Fibroblast of lung (primary cell): Measurements from ENCODE around the gene SLC16A7.

Experiments
- EZH2 ChIP-seq: IDR thresholded peaks from 2 replicates; pipeline ENCODE4 v1.5.1; 2012; ENCODE audit warnings: low read length, control low read depth, mild to moderate bottlenecking; ENCODE audit errors: missing control alignments
- TF ChIP-seq, protein P1 (sequence below), 2 donors: IDR thresholded peaks in 1 of 2; conservative IDR thresholded peaks in 1 of 2; 1 replicate in 1 of 2; 2 replicates in 1 of 2; pipeline ENCODE4 v1.5.1; 2011 to 2012; ENCODE audit warnings: low read length in 2 of 2, control low read depth in 1 of 2, inconsistent platforms in 1 of 2, low read depth in 1 of 2, mild to moderate bottlenecking in 1 of 2

DNA sequence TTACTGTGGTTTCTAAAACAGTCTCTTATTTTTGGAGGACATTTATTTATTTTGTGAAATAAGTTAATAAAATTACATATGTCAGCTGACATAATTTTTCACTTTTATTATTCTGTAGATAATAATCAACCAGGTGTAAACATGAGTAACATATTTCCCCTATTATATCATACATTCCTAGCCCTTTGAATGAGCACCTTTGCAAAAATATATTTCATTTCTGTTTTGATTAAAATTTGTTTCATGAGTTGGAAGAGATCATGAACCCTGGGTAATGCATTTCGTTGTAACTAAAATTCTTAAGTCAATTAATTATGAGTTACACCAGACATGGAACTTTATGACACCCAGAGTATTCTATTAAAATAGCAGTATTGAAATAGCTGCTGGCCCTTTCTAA, 56.3 kb downstream of the SLC16A7 start:
- TF ChIP-seq, protein P1, sequence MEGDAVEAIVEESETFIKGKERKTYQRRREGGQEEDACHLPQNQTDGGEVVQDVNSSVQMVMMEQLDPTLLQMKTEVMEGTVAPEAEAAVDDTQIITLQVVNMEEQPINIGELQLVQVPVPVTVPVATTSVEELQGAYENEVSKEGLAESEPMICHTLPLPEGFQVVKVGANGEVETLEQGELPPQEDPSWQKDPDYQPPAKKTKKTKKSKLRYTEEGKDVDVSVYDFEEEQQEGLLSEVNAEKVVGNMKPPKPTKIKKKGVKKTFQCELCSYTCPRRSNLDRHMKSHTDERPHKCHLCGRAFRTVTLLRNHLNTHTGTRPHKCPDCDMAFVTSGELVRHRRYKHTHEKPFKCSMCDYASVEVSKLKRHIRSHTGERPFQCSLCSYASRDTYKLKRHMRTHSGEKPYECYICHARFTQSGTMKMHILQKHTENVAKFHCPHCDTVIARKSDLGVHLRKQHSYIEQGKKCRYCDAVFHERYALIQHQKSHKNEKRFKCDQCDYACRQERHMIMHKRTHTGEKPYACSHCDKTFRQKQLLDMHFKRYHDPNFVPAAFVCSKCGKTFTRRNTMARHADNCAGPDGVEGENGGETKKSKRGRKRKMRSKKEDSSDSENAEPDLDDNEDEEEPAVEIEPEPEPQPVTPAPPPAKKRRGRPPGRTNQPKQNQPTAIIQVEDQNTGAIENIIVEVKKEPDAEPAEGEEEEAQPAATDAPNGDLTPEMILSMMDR (conservative IDR thresholded peaks at IDR 0.05 in 1 of 2, IDR thresholded peaks at IDR 0.05 in 1 of 2; ENCODE audit: low read depth in 1 of 2, low read length in 2 of 2): no peak
- no peak for TF ChIP-seq EZH2
